ENCODE data around the gene PTPN13. TPM values are rescaled to one million over a fixed set of nuclear protein-coding genes. Genes with fewer than 3 reads are reported as not detected.

PTPN13 gene, protein sequence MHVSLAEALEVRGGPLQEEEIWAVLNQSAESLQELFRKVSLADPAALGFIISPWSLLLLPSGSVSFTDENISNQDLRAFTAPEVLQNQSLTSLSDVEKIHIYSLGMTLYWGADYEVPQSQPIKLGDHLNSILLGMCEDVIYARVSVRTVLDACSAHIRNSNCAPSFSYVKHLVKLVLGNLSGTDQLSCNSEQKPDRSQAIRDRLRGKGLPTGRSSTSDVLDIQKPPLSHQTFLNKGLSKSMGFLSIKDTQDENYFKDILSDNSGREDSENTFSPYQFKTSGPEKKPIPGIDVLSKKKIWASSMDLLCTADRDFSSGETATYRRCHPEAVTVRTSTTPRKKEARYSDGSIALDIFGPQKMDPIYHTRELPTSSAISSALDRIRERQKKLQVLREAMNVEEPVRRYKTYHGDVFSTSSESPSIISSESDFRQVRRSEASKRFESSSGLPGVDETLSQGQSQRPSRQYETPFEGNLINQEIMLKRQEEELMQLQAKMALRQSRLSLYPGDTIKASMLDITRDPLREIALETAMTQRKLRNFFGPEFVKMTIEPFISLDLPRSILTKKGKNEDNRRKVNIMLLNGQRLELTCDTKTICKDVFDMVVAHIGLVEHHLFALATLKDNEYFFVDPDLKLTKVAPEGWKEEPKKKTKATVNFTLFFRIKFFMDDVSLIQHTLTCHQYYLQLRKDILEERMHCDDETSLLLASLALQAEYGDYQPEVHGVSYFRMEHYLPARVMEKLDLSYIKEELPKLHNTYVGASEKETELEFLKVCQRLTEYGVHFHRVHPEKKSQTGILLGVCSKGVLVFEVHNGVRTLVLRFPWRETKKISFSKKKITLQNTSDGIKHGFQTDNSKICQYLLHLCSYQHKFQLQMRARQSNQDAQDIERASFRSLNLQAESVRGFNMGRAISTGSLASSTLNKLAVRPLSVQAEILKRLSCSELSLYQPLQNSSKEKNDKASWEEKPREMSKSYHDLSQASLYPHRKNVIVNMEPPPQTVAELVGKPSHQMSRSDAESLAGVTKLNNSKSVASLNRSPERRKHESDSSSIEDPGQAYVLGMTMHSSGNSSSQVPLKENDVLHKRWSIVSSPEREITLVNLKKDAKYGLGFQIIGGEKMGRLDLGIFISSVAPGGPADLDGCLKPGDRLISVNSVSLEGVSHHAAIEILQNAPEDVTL (N-terminal part only)
- total RNA-seq = 25.1 and 31.5 TPM in 2 replicates

DNA sequence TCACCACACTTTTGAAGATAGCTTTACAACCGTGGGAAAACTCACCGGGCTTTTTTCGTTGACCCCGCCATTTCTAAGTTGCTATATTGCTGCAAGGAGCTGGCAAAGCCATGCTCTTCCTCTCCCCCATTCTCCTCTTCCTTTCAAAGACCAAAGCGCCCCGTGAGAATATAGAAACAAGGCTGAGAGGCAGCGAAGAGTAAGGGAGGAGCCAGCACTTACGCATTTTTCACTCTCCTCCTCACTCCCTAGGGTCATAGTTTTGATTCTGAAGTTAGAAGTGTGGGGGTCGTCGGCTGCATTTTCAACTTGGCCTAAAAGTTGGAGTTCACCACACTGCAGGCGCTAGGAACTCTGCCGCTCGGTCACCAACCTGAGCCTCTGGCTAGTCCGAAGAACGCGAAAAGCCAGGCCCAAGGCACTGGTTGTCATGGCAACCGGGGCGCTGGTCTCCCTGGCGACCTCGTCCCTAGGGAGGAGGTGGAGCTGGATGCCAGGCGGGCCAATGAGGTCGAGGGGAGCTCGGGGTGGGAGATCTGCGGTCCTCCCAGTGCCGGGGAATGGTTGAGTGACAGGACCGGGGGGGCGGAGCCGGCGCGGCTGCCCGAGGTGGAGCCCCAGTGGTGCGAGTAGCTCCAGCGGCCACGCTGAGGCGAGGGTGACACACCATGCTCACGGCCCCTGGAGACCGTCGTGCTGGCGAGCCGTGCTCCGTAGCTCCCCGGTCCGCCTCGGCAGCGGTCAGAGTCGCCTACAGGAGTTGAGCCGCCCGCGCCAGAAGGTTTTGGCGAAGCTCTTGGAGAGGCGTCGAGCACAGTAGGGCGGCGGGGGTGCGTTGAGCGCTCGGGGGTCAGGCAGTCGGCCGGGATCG lies at the start of gene PTPN13:
Gene PTPN13 (plus strand): TSS at position 628 of the 871 bp plus-strand sequence. CDS start 40,942 bp downstream, outside the sequence.

DNA sequence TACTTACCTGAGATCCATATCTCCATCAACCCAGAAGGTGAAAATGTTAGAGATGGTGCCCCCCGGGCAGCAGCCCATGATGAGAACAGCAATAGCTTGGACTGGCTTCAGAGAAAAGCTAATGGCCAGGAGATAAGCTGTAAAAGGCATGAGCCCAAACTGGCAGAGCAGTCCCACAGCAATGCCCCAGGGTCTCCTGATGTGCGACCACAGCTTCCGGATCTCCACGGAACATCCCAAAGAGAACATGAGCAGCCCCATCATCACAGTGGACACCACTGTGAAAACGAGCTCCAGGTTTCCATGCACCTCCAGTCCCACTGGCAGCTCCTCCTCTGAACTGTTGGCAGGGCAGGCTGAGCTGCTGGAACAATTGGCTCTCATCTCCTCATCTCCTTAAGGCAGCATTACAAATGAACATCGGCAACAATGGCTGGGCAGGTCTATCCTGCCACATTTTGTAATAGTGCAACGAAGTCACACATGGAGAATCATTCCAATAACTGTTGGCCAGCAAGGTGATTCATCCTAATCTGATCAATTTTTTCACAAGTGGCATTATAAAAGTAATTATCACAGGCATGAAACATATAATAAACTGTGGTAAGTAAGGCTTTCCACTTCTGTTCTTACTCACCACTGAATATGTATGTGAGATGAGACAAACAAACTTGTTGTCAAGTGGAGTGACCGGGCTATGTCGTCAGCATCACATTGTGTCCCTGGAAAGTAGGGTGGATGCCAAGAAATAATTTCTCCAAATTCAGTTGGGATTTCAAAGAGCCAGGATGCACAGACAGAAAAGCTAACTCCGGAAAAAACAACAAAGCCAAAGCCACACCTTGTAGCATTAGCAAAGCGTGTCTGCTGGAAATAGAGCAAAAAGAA lies 254.9 kb downstream of the PTPN13 start, which contains the start of gene SLC10A6:
Gene SLC10A6 (minus strand): TSS at position 653 of the 888 bp plus-strand sequence. CDS start 269 bp downstream, at position 384.

Other genes starting within 250 kb of the PTPN13 start
- gene MAPK10, start 234.3 kb upstream of the PTPN13 start, total RNA-seq = 7.2 and 10.1 TPM in 2 replicates